ENCODE results near the gene SCAMP2.

The SCAMP2 gene

GRCh38 chr15:74799255-74799855, 73.8 kb downstream of the SCAMP2 start:
- no peak for DNase-seq (ENCODE audit: low read depth in 1 of 2, low spot score in 1 of 2)

GRCh38 chr15:74798388-74799254, 74.5 kb downstream of the SCAMP2 start:
- no peak for DNase-seq (ENCODE audit: low read depth in 1 of 2, low spot score in 1 of 2)

- no peak for DNase-seq (ENCODE audit: low read depth in 1 of 2, low spot score in 1 of 2)
These were observed 77.1 kb downstream of the SCAMP2 start for GRCh38 chr15:74795966-74796625.

GRCh38 chr15:74794970-74795349, 78.2 kb downstream of the SCAMP2 start:
- no peak for DNase-seq (ENCODE audit: low read depth in 1 of 2, low spot score in 1 of 2)

GRCh38 chr15:74794248-74794969, 78.8 kb downstream of the SCAMP2 start:
- DNase-seq (ENCODE audit: low read depth in 1 of 2, low spot score in 1 of 2) = no peak

All from activated T-helper 1 cell treated with anti-CD3 and anti-CD28 coated beads, Interleukin-2, amount 50 U/mL, for 16 hours (primary cell).